ENCODE results near the gene NFKB2.

The NFKB2 gene

DNA sequence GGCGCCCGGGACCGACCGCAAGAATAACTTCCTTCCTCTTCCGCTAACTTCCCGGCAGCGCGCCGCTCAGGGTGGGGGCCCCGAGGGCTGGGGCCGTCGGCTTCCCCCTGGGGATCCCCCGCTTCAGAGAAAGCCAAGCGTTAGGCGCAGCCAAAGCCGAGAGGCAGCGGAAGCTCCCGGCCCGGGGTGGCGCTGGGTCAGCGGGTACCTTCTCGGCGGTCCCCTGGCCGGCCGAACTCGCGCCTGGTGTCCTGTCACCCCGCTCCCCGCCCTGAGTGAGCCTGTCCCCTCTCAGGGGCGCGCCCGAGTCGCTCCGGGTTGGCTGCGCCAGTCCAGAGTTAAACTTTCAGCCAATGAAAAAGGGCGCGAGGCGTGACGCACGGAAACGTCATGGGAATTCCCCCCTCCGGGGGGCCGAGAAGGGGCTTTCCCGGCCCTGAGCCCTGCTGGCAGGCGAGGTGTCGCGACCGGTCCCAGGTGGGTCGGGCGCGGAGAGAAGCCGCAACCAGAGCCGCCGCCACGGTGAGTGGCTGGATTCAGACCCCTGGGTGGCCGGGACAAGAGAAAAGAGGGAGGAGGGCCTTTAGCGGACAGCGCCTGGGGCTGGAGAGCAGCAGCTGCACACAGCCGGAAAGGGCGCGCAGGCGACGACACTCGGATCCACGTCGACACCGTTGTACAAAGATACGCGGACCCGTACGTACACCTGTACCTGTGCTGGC is 1.3 kb upstream of the NFKB2 start:
- Histone ChIP-seq H2AFZ (ENCODE audit: low read length) (no peak overlapping the region), H3K9ac (ENCODE audit: low read length) (peak overlapping the region; percentile 73), H3K36me3 (ENCODE audit: insufficient read depth, low read length) (no peaks in the 10 kb centered on the region), H3K27ac (ENCODE audit: low read depth, low read length, poor library complexity, severe bottlenecking) (peak overlapping the region; percentile 73), H3K4me3 (ENCODE audit: low read depth, low read length, poor library complexity, severe bottlenecking) (peak overlapping the region; percentile 79), H3K4me1 (ENCODE audit: insufficient read depth, low read length, severe bottlenecking) (peaks cover 18% of the 10 kb centered on the region), H4K20me1 (ENCODE audit: insufficient read depth, low read length) (no peaks in the 10 kb centered on the region), H3K4me2 (ENCODE audit: low read length) (peak overlapping the region; percentile 79), H3K27me3 (ENCODE audit: insufficient read depth, low read length) (no peaks in the 10 kb centered on the region), H3K9me2 (ENCODE audit: low read depth, low read length) (no peaks in the 10 kb centered on the region), H3F3A (ENCODE audit: insufficient read depth, low read length) (no peaks in the 10 kb centered on the region), H3K9me3 (ENCODE audit: low read length) (no peaks in the 10 kb centered on the region), H3K79me2 (ENCODE audit: insufficient read depth, low read length) (no peaks in the 10 kb centered on the region)
- TF ChIP-seq, protein P1, sequence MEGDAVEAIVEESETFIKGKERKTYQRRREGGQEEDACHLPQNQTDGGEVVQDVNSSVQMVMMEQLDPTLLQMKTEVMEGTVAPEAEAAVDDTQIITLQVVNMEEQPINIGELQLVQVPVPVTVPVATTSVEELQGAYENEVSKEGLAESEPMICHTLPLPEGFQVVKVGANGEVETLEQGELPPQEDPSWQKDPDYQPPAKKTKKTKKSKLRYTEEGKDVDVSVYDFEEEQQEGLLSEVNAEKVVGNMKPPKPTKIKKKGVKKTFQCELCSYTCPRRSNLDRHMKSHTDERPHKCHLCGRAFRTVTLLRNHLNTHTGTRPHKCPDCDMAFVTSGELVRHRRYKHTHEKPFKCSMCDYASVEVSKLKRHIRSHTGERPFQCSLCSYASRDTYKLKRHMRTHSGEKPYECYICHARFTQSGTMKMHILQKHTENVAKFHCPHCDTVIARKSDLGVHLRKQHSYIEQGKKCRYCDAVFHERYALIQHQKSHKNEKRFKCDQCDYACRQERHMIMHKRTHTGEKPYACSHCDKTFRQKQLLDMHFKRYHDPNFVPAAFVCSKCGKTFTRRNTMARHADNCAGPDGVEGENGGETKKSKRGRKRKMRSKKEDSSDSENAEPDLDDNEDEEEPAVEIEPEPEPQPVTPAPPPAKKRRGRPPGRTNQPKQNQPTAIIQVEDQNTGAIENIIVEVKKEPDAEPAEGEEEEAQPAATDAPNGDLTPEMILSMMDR (IDR thresholded peaks at IDR 0.05; ENCODE audit: low read length) = no peak; the same call in 1 of the 2 replicates
- TF ChIP-seq EZH2 (IDR thresholded peaks at IDR 0.05; ENCODE audit: borderline replicate concordance, low read length) = no peak

DNA sequence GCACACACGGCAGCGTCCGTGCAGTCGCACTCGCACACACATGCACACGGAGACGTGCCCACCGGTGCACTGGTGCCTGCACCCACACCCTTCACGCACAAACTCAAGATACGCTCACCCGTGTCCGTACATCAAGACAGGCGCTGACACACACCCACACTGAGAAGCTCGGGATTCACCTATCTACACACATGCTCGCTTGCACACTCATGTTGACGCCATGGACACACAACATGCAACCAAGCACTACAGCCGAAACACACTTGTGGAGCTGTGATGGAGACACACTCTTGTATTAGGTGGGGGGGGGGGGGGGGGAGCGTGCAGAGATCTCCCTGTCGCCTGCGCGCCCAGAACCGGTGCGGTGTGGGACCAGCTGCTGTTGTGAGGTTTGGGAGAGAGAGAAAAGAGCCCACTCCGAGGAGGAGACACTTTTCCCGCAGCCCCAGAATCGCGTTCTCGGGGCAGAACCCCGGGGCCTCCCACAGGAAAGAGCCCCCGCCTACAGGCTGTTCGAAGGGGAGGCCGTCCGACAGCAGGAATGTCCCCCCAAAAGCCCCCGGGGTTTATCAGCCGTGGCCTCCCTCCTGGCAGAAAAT is 605 bp upstream of the NFKB2 start:
- Histone ChIP-seq H3K36me3 (ENCODE audit: insufficient read depth, low read length) (no peaks in the 10 kb centered on the region), H3K4me2 (ENCODE audit: low read length) (peak overlapping the region; percentile 79), H3K9me3 (ENCODE audit: low read length) (no peaks in the 10 kb centered on the region), H3K27ac (ENCODE audit: low read depth, low read length, poor library complexity, severe bottlenecking) (peak overlapping the region; percentile 73), H3F3A (ENCODE audit: insufficient read depth, low read length) (no peaks in the 10 kb centered on the region), H3K79me2 (ENCODE audit: insufficient read depth, low read length) (no peaks in the 10 kb centered on the region), H3K4me3 (ENCODE audit: low read depth, low read length, poor library complexity, severe bottlenecking) (peak overlapping the region; percentile 79), H2AFZ (ENCODE audit: low read length) (no peak overlapping the region), H4K20me1 (ENCODE audit: insufficient read depth, low read length) (no peaks in the 10 kb centered on the region), H3K9ac (ENCODE audit: low read length) (peak overlapping the region; percentile 73), H3K4me1 (ENCODE audit: insufficient read depth, low read length, severe bottlenecking) (peaks cover 22% of the 10 kb centered on the region), H3K27me3 (ENCODE audit: insufficient read depth, low read length) (no peaks in the 10 kb centered on the region), H3K9me2 (ENCODE audit: low read depth, low read length) (no peaks in the 10 kb centered on the region)
- TF ChIP-seq EZH2 (IDR thresholded peaks at IDR 0.05; ENCODE audit: borderline replicate concordance, low read length) = no peak
- TF ChIP-seq, protein P1 (IDR thresholded peaks at IDR 0.05; ENCODE audit: low read length) = no peak

DNA sequence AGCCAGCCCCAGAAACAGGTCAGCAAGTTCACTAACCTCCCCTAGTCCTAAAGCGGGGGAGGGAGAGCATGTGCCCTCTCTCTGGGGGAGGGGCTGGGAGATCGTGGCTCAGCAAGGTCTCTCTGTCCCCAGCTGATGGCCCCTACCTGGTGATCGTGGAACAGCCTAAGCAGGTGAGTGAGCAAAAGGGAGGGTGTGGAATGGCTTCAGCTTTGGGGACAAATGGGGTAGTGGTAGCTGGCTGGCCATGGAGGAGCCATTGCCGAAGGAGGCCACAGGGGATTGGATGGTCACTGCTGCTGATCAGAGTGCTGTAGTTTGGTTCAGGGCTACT is 779 bp downstream of the NFKB2 start:
- H3F3A ChIP-seq (ENCODE audit: insufficient read depth, low read length) = no peaks in the 10 kb centered on the region
- H3K4me1 ChIP-seq (ENCODE audit: insufficient read depth, low read length, severe bottlenecking) = peaks cover 26% of the 10 kb centered on the region
- H2AFZ ChIP-seq (ENCODE audit: low read length) = no peak overlapping the region
- H3K36me3 ChIP-seq (ENCODE audit: insufficient read depth, low read length) = no peaks in the 10 kb centered on the region; the same call in 1 of the 2 replicates
- H3K4me2 ChIP-seq (ENCODE audit: low read length) = peak overlapping the region; percentile 79
- H3K4me3 ChIP-seq (ENCODE audit: low read depth, low read length, poor library complexity, severe bottlenecking) = peak overlapping the region; percentile 79
- H3K27ac ChIP-seq (ENCODE audit: low read depth, low read length, poor library complexity, severe bottlenecking) = peak overlapping the region; percentile 60
- no peaks in the 10 kb centered on the region for H3K79me2 ChIP-seq (ENCODE audit: insufficient read depth, low read length)
- H3K9me3 ChIP-seq (ENCODE audit: low read length) = no peaks in the 10 kb centered on the region
- H3K27me3 ChIP-seq (ENCODE audit: insufficient read depth, low read length) = no peaks in the 10 kb centered on the region
- TF ChIP-seq, protein P1 (IDR thresholded peaks at IDR 0.05; ENCODE audit: low read length) = no peak
- no peak for TF ChIP-seq EZH2 (IDR thresholded peaks at IDR 0.05; ENCODE audit: borderline replicate concordance, low read length)
- H4K20me1 ChIP-seq (ENCODE audit: insufficient read depth, low read length) = no peaks in the 10 kb centered on the region
- H3K9ac ChIP-seq (ENCODE audit: low read length) = peak overlapping the region; percentile 73
- H3K9me2 ChIP-seq (ENCODE audit: low read depth, low read length) = no peaks in the 10 kb centered on the region

Data from OCI-LY1 (cell line).